ENCODE results near the gene ASXL2.
A peak's percentile ranks its signal among the peaks of the same experiment; 100 is the strongest.
"Not testable (repeated sequence)": the region's sequence is repeated elsewhere in the genome, so short reads cannot be mapped to it uniquely, and the experiment has no call there.

Gene ASXL2

DNA sequence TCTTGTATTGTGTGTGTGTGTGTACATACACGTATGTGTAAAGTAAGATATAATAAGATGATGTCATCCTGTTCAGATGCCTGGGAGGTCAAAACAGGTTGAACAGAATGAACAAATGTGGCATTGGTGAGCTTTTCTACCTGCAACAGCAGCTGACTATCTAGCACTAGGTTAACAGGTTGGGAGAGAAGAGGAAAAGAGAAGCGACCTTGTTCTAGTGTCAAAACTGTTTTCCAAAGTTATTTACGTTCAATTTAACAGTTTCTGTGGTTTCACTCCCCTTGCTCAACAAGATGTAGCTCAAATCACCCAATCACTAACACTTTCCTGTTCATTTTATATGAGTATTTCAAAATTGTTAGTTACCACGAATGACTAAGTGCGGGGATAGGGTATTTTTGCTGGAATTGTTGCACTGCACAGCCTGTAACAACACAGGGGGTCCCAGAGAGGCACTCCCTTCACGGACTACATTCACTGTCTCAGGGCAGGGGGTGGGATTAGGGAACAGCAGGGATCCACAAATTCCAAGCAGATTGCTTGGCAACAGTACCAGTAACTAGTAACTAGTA, 137.4 kb downstream of the ASXL2 start:
- DNase-seq (ENCODE audit: low read depth in 1 of 2, low spot score in 1 of 2): no peak

DNA sequence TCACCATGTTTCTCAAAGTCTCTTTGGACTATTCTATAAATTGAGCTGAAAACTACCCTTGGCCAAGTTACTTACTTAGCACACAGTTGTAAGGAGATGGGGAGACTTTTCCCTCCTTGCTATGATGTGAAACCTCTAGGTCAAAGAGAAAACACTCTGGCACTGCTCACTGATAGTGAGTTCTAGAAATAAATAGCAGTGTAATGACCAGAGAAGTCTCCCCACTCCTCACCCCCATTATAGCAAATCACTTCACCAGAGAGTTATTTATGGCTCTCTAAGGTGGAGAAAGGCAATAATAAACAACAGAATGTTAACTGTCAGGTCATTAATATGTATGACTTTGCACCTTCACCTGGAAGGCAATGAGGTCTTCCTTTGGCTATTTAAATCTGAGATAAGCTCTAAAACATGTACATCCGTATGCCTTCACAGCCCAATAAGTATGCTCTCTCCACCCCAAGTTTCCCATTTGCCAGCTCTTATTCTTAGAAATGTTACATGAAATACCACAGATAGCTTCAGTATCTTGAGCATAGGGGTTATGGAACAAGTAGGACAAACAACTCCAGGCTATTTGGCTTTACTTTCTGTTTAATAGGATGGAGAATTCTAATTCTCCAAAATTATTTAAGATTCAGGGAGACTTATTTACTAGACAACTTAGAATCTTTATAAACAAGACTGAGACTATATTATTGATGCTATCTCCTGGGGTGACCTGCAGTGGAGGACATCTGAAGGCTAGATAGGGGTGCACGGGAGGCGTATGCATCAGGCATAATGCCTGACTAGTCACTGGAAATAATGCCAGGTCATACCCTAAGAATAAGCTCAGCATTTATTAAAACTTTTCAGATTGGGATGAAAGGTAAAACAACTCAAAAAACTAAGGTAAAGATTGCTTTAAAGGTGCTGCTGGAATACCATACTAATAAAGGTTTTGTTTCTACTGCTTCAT, 139.6 kb downstream of the ASXL2 start:
- DNase-seq (ENCODE audit: low read depth in 1 of 2, low spot score in 1 of 2): no peak

DNA sequence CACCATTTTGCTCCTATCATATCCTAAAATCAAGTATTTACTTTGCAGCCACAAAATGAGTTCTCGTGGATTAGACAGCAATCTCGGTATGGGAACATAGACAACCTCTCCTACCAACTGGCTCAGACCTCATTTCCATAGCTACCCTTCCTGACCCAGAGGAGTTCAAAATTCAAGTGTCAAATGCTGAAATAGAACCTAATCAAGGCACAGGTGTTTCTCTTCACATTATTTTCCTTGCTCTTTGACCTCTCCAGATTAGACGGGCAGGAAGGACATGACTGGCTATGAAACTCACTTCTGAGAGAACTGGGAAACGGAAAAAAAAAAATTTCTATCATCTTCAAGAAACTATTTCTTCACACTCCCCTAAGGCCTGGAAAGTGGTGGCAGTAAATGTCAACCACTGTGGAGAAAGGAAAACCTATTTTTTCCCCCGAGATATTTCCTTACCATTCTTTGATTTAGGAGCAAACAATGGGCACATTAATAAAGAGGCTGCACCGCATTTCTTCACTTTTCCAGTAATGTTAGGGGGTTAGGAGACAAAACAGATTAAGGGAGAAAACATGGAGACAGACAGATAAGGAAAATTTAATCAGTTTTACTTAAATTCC, 141.3 kb downstream of the ASXL2 start:
- no peak for DNase-seq (ENCODE audit: low read depth in 1 of 2, low spot score in 1 of 2)

DNA sequence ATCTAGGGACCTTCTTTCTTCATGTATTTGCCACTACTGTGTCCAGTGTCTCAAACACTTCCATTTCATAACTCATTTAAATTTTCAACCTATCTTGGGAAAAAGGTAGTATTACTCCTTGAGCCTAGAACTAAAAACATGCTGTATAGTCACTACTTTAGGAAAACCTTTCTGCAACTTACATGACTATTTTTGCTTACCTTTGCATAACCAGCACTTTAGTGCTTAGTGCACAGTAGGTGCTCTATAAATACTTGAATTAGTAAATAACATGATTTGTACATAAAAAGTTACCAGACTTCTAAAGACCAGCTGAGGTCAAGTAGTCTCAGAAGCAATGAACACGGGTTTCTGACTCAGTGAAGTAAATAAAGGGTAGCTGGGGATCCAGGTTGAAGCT, 142.5 kb downstream of the ASXL2 start:
- DNase-seq (ENCODE audit: low read depth in 1 of 2, low spot score in 1 of 2): no peak

DNA sequence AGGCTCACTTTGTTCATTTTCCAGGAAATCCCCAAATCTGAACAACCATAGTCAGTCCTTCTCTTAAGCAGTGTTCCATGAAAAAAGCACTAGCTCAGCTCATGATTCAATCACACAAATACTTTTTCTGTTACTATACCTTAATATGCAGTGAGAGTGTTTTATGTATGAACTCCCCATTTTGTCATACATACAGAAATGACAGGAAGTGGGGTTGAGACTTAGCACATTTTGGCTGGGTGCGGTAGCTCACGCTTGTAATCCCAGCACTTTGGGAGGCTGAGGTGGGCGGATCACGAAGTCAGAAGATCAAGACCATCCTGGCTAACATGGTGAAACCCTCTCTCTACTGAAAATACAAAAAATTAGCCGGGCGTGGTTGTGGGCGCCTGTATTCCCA, 149.7 kb downstream of the ASXL2 start:
- DNase-seq (ENCODE audit: low read depth in 1 of 2, low spot score in 1 of 2): no peak

DNA sequence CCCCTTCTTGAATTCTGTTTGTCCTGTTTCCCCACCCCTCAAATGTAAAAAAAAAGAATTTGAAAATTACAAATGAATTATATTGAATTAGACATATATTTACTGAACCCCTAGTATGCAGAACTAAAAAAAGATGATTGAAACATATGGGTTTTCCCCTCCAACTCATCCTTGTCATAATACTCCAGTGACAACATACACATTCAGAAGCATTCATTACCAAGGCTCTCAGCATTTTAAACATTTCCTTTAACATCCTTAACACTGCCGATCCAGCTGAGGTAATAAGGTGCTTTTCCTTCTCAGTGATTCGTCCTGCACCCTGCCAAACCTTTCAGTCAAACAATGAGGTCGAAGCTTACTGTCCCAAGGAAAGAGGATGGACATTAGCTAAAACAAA, 151.8 kb downstream of the ASXL2 start:
- no peak for DNase-seq (ENCODE audit: low read depth in 1 of 2, low spot score in 1 of 2)

DNA sequence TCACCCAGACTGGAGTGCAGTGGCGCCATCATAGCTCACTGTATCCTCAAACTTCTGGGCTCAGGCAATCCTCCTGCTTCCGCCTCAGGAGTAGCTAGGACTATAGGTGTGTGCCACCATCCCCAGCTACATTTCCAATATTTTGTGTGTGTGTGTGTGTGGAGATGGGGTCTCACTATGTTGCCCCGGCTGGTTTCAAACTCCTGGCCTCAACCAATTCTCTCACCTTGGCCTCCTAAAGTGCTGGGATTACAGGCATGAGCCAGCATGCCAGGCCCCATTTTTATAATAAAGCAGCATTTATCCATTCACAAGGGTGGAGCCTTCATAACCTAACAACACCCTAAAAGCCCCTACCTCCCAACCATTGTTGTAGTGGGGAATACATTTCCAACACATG, 152.4 kb downstream of the ASXL2 start:
- DNase-seq (ENCODE audit: low read depth in 1 of 2, low spot score in 1 of 2): no peak

DNA sequence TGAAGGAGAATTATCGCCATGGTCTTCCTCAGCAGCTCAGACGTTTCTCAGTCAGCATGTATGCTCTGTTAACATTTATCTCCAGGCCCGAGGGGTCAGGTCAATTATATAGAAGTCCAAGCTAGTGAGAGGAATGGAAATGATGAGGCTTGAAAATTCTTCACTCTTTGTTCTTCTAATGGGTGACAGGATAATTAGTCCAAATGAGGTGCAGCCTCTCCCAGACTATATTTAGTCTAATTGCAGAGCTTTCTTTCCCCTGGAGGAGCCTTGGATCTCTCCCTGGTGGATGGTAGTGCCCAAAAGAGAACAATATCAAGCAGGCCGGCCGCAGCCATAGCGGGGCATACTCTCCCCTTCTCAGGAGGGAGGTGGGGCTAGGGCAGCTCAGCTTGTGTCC, 153.5 kb downstream of the ASXL2 start:
- DNase-seq (ENCODE audit: low read depth in 1 of 2, low spot score in 1 of 2): no peak

DNA sequence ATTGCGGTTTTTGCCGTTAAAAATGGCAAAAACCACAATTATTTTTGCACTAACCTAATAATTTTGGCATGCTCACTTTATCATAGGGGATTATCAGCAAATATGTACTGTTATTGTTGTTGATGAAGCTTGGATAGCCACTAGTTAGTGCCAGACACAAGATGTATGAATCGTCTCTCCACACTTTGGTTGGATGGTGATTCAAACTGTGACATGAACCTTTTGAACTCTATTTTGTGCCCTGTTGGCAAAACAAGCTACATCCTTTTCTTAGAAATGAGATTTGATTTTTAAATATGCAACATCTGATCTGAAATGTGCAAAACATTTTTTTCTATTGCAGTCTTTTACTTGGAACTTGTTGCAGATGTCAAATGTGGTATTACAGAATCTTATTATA, 156.1 kb downstream of the ASXL2 start:
- no peak for DNase-seq (ENCODE audit: low read depth in 1 of 2, low spot score in 1 of 2)

DNA sequence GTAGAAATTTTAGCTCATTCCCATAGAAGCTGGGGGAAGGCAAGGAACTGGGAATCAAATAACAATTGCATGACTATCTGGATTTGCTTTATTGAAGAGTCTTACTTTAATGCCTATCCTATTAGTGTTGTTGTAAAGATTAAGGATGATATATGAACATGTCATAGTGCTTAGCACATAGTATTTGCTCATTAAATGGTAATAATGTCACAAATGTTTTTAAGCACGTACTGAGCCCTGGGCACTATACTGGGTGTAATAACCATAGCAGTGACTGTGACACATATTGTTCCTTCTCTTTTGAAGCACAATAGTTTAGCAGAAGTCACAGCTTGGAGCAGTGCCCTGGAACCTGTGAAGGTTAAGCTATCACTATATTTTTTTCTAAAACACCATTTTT, 157.7 kb downstream of the ASXL2 start:
- no peak for DNase-seq (ENCODE audit: low read depth in 1 of 2, low spot score in 1 of 2)

DNA sequence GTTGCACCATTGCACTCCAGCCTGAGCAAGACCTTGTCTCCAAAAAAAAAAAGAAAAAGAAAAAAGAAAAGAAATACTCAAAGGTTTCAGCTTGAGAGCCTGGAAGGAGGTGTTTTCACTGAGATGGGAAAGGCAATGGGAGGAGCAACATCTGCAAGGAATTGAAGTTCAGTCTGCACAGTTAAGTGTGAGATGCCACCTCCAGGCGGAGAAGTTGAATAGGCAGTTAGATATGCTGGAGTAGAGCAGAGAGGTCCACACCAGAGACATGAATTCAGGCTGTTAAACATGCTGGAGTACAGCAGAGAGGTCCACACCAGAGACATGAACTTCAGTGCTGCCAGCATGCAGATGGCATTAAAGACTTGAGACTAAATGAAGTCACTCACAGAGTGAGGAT, 163.5 kb downstream of the ASXL2 start:
- no peak for DNase-seq (ENCODE audit: low read depth in 1 of 2, low spot score in 1 of 2)

DNA sequence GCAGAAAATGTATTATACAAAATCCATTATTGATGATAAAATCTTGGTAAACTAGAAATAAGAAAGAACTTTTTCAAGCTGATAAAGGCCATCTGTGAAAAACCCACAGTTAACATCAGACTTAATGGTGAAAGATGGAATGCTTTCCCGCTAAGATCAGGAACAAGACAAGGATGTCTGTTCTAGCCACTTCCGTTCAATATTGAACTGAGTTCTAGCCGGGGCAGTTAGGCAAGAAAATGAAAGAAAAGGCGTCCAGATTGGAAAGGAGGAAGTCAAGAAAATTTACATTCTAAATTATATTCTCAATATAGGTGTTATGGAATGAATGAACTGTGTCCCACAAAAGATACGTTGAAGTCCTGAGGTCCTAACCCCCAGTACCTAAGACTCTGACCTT, 165.8 kb downstream of the ASXL2 start:
- DNase-seq (ENCODE audit: low read depth in 1 of 2, low spot score in 1 of 2): no peak

DNA sequence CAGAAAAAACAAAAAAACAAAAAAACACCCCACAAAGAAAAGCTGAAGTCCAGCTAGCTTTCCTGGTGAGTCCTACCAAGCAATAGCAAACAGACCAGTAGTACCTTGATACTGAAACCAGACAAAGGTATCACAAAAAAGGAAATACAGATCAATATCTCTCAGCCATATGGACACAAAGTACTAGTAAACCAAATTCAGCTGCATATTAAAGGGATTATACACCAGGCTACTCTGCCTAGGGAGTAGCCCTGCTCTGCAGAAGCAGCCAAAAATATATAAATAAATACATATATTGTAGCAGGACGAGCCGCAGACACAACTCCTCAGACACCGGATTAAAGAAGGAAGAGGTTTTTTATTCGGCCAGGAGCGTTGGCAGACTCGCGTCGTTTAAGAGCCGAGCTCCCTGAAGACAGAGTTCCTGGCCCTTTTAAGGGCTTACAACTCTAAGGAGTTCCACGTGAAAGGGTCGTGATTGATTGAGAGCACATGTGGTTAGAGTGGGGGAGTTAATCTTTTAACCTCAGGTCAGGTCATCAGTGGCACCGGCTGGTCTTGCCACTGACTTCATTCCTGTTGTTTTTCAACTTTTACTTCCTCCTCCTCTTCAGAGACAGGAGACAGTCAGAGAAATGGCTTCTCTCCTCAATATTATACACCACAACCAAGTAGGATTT, 166.5 kb downstream of the ASXL2 start:
- no peak for DNase-seq (ENCODE audit: low read depth in 1 of 2, low spot score in 1 of 2)

DNA sequence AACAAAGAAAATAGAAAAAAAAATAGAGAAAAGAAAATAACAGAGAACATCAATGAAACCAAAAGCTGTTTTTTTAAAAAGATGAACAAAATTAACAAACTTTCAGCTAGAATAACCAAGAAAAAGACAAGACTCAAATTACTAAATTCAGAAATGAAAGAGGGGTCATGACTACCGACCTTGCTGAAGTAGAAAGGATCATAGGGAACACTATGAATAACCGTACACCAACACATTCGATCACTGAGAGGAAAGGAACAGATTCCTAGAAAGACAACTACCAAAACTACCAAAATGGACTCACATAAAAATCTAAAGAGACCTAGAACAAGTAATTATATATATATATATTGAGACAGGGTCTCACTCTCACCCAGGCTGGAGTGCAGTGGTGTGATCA, 167.5 kb downstream of the ASXL2 start:
- no peak for DNase-seq (ENCODE audit: low read depth in 1 of 2, low spot score in 1 of 2)

DNA sequence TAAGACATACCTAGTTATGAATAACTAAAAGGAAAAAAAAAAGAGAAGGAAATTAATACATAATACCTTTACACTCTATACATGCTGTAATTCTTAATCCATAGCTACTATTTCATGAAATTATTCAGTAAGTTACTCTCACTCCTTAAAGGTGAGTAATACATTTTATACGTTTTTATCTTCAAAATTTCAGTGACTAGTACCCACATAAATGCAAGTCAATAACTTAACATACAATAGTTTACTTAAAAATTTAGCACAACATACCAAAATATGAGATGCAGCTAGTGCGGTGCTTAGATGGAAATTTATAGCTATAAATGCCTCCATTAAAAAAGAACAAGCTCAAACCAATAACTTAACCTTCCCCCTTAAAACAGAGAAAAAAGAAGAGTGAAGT, 168.9 kb downstream of the ASXL2 start:
- no peak for DNase-seq (ENCODE audit: low read depth in 1 of 2, low spot score in 1 of 2)

DNA sequence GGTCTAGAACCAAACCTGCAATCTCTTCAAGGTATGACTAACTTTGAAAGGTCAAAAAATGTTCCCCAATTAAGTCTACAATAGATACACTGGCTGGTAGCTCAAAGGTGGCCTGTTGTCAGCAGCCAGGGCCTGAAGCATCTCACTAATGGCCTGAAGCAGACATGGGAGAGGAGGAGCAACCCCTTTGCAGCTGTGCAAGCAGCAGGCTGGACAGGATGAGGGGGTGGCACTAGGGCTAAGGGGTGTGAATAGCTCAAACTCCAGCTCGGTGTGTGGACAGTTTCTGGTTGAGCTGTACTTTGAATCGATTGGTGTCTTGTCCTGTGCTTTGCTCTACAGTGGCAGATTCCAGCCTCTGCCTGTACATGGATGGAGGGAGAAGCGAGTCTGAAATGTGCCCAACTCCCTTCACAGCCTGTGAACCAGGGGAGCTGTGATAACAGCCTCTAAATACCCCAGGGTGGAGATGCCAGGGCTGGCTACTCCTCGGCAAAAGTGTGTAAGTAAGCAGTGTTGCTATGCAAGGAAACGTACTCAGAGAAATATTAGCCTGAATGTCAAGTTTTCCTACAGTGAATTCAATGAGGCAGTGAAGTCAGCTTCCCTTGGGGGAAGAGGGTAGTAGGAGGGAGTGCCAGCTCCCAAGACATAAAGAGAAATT, 170.2 kb downstream of the ASXL2 start:
- no peak for DNase-seq (ENCODE audit: low read depth in 1 of 2, low spot score in 1 of 2)

DNA sequence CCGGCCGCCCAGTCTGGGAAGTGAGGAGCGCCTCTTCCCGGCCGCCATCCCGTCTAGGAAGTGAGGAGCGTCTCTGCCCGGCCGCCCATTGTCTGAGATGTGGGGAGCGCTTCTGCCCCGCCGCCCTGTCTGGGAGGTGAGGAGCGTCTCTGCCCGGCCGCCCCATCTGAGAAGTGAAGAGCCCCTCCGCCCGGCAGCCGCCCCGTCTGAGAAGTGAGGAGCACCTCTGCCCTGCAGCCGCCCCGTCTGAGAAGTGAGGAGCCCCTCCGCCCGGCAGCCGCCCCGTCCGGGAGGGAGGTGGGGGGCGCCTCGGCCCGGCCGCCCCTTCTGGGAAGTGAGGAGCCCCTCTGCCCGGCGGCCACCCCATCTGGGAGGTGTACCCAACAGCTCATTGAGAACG, 172.7 kb downstream of the ASXL2 start:
- DNase-seq (ENCODE audit: low read depth in 1 of 2, low spot score in 1 of 2): not testable (repeated sequence)

DNA sequence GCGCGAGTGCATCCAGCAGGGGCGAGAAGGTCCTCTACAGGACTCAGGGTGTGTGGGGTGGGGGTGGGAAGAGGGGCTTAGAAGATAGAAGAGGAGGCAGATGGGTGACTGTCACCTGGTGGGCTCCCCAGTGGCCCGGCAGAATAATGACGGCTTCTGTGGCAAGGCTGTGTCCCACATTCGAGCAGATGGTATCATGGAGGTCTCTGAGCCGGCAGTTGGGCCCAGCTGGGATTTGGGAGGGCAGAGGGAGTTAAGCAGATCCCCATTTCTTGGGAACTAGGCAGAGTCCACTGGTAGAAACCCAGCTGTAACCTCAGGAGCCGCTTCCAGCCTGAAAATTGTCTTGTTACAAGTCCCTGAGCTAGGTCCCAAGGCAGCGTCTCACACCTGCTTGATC, 176.5 kb downstream of the ASXL2 start:
- DNase-seq (ENCODE audit: low read depth in 1 of 2, low spot score in 1 of 2): no peak

DNA sequence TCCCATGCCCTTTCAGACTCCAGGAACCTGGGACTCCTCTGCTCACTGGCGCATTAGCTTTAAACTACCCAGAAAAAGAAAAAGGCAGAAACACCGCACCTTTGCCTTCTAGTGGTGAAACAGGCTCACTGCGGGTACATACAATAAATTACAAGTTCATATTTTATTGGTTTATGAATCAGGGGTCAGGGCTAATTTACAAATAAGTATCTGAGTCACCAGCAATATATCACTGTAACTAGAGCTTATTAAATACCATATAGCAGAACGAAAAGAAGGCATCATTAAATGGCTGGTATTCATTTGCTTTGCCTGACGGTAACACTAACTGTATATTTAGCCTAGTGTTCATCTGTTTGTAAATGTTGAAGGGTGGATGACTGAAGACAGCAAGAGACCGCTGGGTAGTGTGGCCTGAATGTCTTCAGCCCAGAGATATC, 178.0 kb downstream of the ASXL2 start:
- DNase-seq (ENCODE audit: low read depth in 1 of 2, low spot score in 1 of 2): peak in 1 of 2 donors; percentile 19

DNA sequence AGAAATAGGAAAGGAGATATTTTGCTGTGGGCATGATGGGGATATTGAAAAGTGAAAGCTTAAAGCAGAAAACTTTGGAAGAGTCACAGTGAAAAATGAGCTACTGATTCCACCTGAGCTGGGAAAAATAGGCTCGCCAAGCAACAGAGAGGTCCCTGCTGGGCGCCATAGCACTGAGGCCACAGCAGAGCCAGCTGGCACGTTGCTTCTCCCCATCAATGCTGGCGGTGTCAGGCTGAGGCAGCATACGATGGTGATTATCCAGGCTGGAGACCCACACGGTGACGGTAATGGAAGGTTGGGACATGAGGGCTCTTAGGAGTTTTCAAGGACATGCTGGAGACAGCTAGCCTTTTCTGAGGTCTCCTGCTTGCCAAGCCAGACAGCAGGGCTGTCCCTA, 179.1 kb downstream of the ASXL2 start:
- no peak for DNase-seq (ENCODE audit: low read depth in 1 of 2, low spot score in 1 of 2)

DNA sequence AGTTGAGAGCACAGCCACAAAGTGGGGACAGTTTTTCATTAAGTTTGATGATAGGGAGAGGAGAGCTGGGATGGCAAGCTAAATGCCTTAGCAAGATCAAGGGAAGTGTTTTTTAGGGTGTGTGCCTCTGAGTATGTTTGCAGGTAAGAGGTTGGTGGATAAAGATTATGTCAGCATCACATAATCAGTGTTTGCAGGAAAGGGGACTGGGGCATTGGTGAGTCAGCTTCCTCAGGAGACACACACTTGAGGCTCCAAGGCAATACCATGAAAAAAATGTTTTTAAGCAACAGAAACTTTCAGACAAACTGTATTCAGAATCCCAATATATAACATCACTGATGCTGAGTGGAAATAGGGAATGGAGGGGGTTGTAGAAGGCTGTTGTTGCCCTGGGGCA, 179.5 kb downstream of the ASXL2 start:
- DNase-seq (ENCODE audit: low read depth in 1 of 2, low spot score in 1 of 2): no peak

Data from activated CD4-positive, alpha-beta T cell treated with anti-CD3 and anti-CD28 coated beads, Interleukin-2, amount 50 U/mL, for 24 hours (primary cell).